OCI-LY7 (cell line): ENCODE measurements around the gene NDUFB5. TPM values are rescaled to one million over a fixed set of nuclear protein-coding genes. Genes with fewer than 3 reads are reported as not detected.
A peak's percentile ranks its signal among the peaks of the same experiment; 100 is the strongest.

Source experiments
- Bru-seq: library from RNA; stranded (reverse); fragments of 400-500 nt; gene quantifications from one replicate; lab custom pipeline; 2021; lab: Mats Ljungman, UMichigan
- BruChase-seq, 2 experiments: library from RNA; stranded (reverse); fragments of 400-500 nt; gene quantifications; one replicate each; lab custom pipeline; 2021; lab: Mats Ljungman, UMichigan
- BruUV-seq: library from RNA; stranded (reverse); fragments of 400-500 nt; replicated peaks from 2 replicates; lab custom pipeline; 2021; lab: Mats Ljungman, UMichigan
- CTCF ChIA-PET: fragments of 300-600 bp; sonication (Branson Sonifier 250); formaldehyde crosslinking; loops from one replicate; lab custom pipeline; 2022; ENCODE audit warnings: antibody characterized with exemption; ENCODE audit not compliant: unreplicated experiment; lab: Charles Lee
- POLR2A ChIA-PET: fragments of 300-600 bp; sonication (Branson Sonifier 250); formaldehyde crosslinking; loops from one replicate; lab custom pipeline; 2022; ENCODE audit warnings: antibody characterized with exemption; lab: Charles Lee
- DNase-seq: peaks from one replicate; pipeline ENCODE4 v3.0.0-alpha.2; 2015; ENCODE audit warnings: low spot score
- H2AFZ ChIP-seq: fragments of 200-600 bp; sonication (generic), shearing (Covaris generic); 2 replicates; pipeline ENCODE4 v1.6.1; 2014; ENCODE audit warnings: mild to moderate bottlenecking, antibody characterized with exemption, low read length, moderate library complexity
- H3K27ac ChIP-seq: fragments of 200-600 bp; sonication (generic); 2 replicates; pipeline ENCODE4 v1.5.1; 2014; ENCODE audit warnings: mixed run types, low read depth, mild to moderate bottlenecking, moderate library complexity, low read length, inconsistent platforms; ENCODE audit not compliant: poor library complexity, severe bottlenecking
- H3K36me3 ChIP-seq: fragments of 200-600 bp; sonication (generic); 2 replicates; pipeline ENCODE4 v1.6.1; 2014; ENCODE audit warnings: mild to moderate bottlenecking, antibody characterized with exemption, low read length, moderate library complexity, mixed read lengths; ENCODE audit not compliant: insufficient read depth
- H3K4me1 ChIP-seq: fragments of 200-600 bp; sonication (generic); 2 replicates; pipeline ENCODE4 v1.5.1; 2014; ENCODE audit warnings: mild to moderate bottlenecking, low read length; ENCODE audit not compliant: insufficient read depth, poor library complexity, severe bottlenecking
- H3K4me2 ChIP-seq: fragments of 200-600 bp; sonication (generic); 2 replicates; pipeline ENCODE4 v1.6.1; 2014; ENCODE audit warnings: mild to moderate bottlenecking, low read length
- H3K4me3 ChIP-seq: fragments of 200-600 bp; sonication (generic); 2 replicates; pipeline ENCODE4 v1.5.1; 2014; ENCODE audit warnings: mild to moderate bottlenecking, low read depth, low read length; ENCODE audit not compliant: poor library complexity, severe bottlenecking
- H3K79me2 ChIP-seq: fragments of 200-600 bp; sonication (generic); 2 replicates; pipeline ENCODE4 v1.6.1; 2016; ENCODE audit warnings: low read depth, mild to moderate bottlenecking, low read length, moderate library complexity, mixed read lengths; ENCODE audit not compliant: insufficient read depth
- H3K9me2 ChIP-seq: fragments of 200-600 bp; sonication (generic); 2 replicates; pipeline ENCODE4 v1.6.1; 2016; ENCODE audit warnings: mild to moderate bottlenecking, low read length, mixed read lengths; ENCODE audit not compliant: insufficient read depth
- H3K9me3 ChIP-seq: fragments of 200-600 bp; sonication (generic); 2 replicates; pipeline ENCODE4 v1.6.1; 2014; ENCODE audit warnings: mild to moderate bottlenecking, mixed run types, low read length, mixed read lengths
- H4K20me1 ChIP-seq: fragments of 200-600 bp; sonication (generic); 2 replicates; pipeline ENCODE4 v1.6.1; 2014; ENCODE audit warnings: mild to moderate bottlenecking, antibody characterized with exemption, low read length, moderate library complexity, mixed read lengths; ENCODE audit not compliant: insufficient read depth
- EZH2phosphoT487 ChIP-seq: fragments of 200-600 bp; sonication (generic); IDR thresholded peaks from 2 replicates; pipeline ENCODE4 v1.6.1; 2018; ENCODE audit warnings: low read depth, borderline replicate concordance, mild to moderate bottlenecking, mixed run types, antibody characterized with exemption, low read length, moderate library complexity, mixed read lengths
- intact Hi-C: fragments of 100-400 bp; cut with micrococcal nuclease; formaldehyde crosslinking; loops from one replicate; pipeline ENCODE4 v1.10.0; 2022; ENCODE audit not compliant: unreplicated experiment
- long read RNA-seq: library from polyadenylated mRNA; stranded (forward); transcript quantifications from one replicate; pipeline ENCODE4 v2.0.0, GENCODE V29; 2022
- total RNA-seq, 2 experiments: library from RNA; depleted of rRNA in 1 of 2; stranded (reverse); fragments of >200 nt in 1 of 2; shearing (Covaris generic) in 1 of 2; gene quantifications; 2 replicates each; pipeline ENCODE4 v1.2.3, GENCODE V29; 2014 to 2022
- TF ChIP-seq, protein P1 (sequence below): fragments of 200-600 bp; sonication (generic); conservative IDR thresholded peaks from 2 replicates; pipeline ENCODE4 v1.5.1; 2014; ENCODE audit warnings: mild to moderate bottlenecking, antibody characterized with exemption, low read length, moderate library complexity, mixed read lengths

NDUFB5 gene
- total RNA-seq (2014; rRNA removed; shearing (Covaris generic)) (81.5 and 84.1 TPM in 2 replicates), total RNA-seq (2022) (110 and 112 TPM in 2 replicates), Bru-seq, nascent RNA (percentile 74 among the genes with signal in this experiment), BruChase-seq, experiment 1, labeled RNA remaining after a 6-hour chase (percentile 86 among the genes with signal in this experiment), BruChase-seq, experiment 2, labeled RNA remaining after a 2-hour chase (percentile 78 among the genes with signal in this experiment)
- long read RNA-seq, full-length matches to known transcripts = 41 of 47 reads
- long read RNA-seq, partial matches to known transcripts = 0 of 47 reads
- long read RNA-seq, other reads (novel, unspliced or antisense) = 6 of 47 reads

DNA sequence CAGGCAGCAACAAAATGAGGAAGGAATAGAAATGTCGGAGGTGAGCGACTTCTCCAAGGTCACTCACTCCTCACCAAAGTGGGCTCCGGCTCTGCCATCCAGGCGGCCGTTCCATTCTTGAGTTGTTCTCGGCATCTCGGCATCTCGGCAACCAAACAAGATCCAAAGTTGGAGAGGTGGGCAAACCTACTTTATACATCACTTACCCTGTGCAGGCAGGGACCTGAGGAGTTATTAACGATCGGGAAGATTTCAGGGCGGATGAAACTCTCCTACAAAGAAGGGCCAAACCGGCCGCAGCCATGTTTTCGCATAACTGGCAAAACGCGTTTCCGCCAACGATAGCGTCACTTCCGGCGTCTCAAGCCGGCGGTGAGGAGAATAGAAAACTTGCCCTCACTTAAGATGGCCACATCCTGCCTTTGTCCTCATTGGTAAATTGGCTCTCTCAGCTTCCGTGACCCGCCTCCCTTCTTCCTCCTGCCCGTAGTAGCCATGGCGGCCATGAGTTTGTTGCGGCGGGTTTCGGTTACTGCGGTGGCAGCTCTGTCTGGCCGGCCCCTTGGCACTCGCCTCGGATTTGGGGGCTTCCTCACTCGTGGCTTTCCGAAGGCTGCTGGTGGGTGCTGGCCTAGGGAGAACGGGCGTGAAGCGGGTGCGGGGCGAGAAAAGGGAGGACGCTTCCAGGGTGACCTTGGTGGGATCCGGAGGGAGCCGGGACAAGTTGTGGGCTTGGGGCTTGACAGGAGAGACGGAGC, at the start of gene NDUFB5, which contains the start of gene MRPL47:
Gene NDUFB5, plus strand, starts transcription at position 474 of the 758 bp plus-strand sequence. Its CDS starts 22 bp downstream, at position 496.
Gene MRPL47, minus strand, starts transcription at position 318 of the 758 bp plus-strand sequence. Its CDS starts 14 bp downstream, at position 304.
- peaks cover 84% of the 10 kb centered on the region for H3K79me2 ChIP-seq
- peaks cover 51% of the 10 kb centered on the region for H3K4me1 ChIP-seq
- peak within 1 kb of the TSS; percentile 87 for H3K4me3 ChIP-seq
- H3K36me3 ChIP-seq = peaks cover 44% of the 10 kb centered on the region
- no peaks in the 10 kb centered on the region for H4K20me1 ChIP-seq
- H3K27ac ChIP-seq = peak within 1 kb of the TSS; percentile 74
- intact Hi-C loops = loop anchor here (1.0 to 2.0 kb wide), 3 partner anchors 42 to 257 kb away; partner anchors contain the start of genes ACTL6A, MFN1 and USP13
- no peaks in the 10 kb centered on the region for H3K9me2 ChIP-seq
- ChIA-PET CTCF (no interaction called here), POLR2A (interaction anchor here (0.5 to 1.5 kb wide), 11 partner anchors 10 to 527 kb away, joined by 3 to 9 read pairs (median 4); partner anchors contain the start of gene ACTL6A)
- no peaks in the 10 kb centered on the region for H3K9me3 ChIP-seq
- peak within 1 kb of the TSS; percentile 80 for H2AFZ ChIP-seq
- peak within 1 kb of the TSS; percentile 88 for H3K4me2 ChIP-seq
- TF ChIP-seq EZH2phosphoT487 = no peak
- TF ChIP-seq, protein P1, sequence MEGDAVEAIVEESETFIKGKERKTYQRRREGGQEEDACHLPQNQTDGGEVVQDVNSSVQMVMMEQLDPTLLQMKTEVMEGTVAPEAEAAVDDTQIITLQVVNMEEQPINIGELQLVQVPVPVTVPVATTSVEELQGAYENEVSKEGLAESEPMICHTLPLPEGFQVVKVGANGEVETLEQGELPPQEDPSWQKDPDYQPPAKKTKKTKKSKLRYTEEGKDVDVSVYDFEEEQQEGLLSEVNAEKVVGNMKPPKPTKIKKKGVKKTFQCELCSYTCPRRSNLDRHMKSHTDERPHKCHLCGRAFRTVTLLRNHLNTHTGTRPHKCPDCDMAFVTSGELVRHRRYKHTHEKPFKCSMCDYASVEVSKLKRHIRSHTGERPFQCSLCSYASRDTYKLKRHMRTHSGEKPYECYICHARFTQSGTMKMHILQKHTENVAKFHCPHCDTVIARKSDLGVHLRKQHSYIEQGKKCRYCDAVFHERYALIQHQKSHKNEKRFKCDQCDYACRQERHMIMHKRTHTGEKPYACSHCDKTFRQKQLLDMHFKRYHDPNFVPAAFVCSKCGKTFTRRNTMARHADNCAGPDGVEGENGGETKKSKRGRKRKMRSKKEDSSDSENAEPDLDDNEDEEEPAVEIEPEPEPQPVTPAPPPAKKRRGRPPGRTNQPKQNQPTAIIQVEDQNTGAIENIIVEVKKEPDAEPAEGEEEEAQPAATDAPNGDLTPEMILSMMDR = no peak
- no TSS peak for BruUV-seq
- DNase-seq = peak; percentile 96

GRCh38 chr3:179558742-179559364, 45.7 kb upstream of the NDUFB5 start:
- no peaks in the 10 kb centered on the region for H3K36me3 ChIP-seq
- no peak overlapping the region for H3K4me2 ChIP-seq
- H3K9me3 ChIP-seq = no peaks in the 10 kb centered on the region
- no TSS peak for BruUV-seq
- H3K4me1 ChIP-seq = peaks cover 13% of the 10 kb centered on the region
- peak; percentile 77 for DNase-seq
- intact Hi-C loops = loop anchor here (1.0 to 2.0 kb wide), 5 partner anchors 113 to 544 kb away; no protein-coding TSS in a partner anchor
- H3K9me2 ChIP-seq = no peaks in the 10 kb centered on the region
- CTCF ChIA-PET = no interaction called here
- peaks cover 7% of the 10 kb centered on the region for H3K79me2 ChIP-seq
- H4K20me1 ChIP-seq = peaks cover 4% of the 10 kb centered on the region; the same call in 1 of the 2 replicates
- TF ChIP-seq EZH2phosphoT487 = no peak
- TF ChIP-seq, protein P1 = peak; percentile 97
- H3K4me3 ChIP-seq = no peak overlapping the region
- H2AFZ ChIP-seq = peak overlapping the region; percentile 25; the same call in 1 of the 2 replicates
- no peak overlapping the region for H3K27ac ChIP-seq
- POLR2A ChIA-PET = interaction anchor here (0.6 to 1.2 kb wide), 2 partner anchors 112 to 146 kb away, joined by 3 to 6 read pairs; no protein-coding TSS in a partner anchor
